ENCODE results near the gene SLC27A5.

DNA sequence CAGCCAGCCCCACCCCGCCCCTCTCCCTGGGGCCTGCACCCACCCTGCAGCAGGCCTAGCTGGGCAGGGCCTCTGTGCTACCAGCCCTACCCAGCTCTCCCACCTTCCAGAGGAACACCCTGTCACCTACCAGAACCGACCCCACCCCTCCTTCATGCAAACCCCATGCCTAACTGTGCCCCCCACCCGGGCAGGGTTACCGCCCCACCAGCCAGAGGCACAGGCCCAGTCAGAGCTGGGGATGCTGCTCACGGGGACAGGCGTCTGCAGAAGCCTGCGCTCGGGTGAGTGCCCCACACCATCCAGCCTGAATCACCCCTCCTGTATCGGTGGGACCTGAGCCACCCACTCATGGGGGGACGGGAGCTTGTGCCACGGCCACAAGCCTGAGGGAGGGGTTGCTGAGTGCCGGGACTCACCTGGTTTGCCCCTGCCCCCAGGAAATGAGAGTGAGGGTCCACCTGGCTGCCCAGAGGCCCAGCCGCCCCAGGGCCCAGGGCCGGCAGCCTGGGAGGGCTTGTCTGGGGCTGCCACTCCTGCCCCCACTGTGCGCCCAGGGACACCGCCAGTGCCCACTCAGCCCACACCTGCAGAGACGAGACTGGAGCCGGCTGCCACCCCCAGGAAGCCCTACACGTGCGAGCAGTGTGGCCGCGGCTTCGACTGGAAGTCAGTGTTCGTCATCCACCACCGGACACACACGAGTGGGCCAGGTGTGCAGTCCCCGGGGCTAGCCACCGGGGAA lies 31.9 kb downstream of the SLC27A5 start:
- TF ChIP-seq, protein P1, sequence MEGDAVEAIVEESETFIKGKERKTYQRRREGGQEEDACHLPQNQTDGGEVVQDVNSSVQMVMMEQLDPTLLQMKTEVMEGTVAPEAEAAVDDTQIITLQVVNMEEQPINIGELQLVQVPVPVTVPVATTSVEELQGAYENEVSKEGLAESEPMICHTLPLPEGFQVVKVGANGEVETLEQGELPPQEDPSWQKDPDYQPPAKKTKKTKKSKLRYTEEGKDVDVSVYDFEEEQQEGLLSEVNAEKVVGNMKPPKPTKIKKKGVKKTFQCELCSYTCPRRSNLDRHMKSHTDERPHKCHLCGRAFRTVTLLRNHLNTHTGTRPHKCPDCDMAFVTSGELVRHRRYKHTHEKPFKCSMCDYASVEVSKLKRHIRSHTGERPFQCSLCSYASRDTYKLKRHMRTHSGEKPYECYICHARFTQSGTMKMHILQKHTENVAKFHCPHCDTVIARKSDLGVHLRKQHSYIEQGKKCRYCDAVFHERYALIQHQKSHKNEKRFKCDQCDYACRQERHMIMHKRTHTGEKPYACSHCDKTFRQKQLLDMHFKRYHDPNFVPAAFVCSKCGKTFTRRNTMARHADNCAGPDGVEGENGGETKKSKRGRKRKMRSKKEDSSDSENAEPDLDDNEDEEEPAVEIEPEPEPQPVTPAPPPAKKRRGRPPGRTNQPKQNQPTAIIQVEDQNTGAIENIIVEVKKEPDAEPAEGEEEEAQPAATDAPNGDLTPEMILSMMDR (IDR thresholded peaks at IDR 0.05): no peak
- TF ChIP-seq POLR2A (IDR thresholded peaks at IDR 0.05) (no peak), EP300 (IDR thresholded peaks at IDR 0.05) (no peak)

Measured in tibial nerve (tissue), 4 donors.